SU-DHL-6 (cell line): ENCODE results near the gene ACAD10.

Experiments used
- CTCF ChIP-seq: fragments of 200-600 bp; sonication (generic); IDR thresholded peaks from one replicate; pipeline ENCODE4 v1.5.1; 2017; ENCODE audit warnings: antibody characterized with exemption, mild to moderate bottlenecking, low read length, moderate library complexity; ENCODE audit not compliant: insufficient read depth, poor library complexity, severe bottlenecking
- EZH2phosphoT487 ChIP-seq: fragments of 200-600 bp; sonication (generic), shearing (Covaris generic); conservative IDR thresholded peaks from 2 replicates; pipeline ENCODE4 v1.6.1; 2018; ENCODE audit warnings: mild to moderate bottlenecking, antibody characterized with exemption, low read length, moderate library complexity, mixed read lengths

GRCh38 chr12:111677186-111677585 is 8.7 kb upstream of the ACAD10 start:
- TF ChIP-seq CTCF (no peak), EZH2phosphoT487 (no peak)
